ENCODE data around the gene GPER1. TPM values are rescaled to one million over a fixed set of nuclear protein-coding genes. Genes with fewer than 3 reads are reported as not detected.
"Not testable (repeated sequence)": the region's sequence is repeated elsewhere in the genome, so short reads cannot be mapped to it uniquely, and the experiment has no call there.

The GPER1 gene
- total RNA-seq, 1 donor from 2014 or later, result 1.2 TPM

DNA sequence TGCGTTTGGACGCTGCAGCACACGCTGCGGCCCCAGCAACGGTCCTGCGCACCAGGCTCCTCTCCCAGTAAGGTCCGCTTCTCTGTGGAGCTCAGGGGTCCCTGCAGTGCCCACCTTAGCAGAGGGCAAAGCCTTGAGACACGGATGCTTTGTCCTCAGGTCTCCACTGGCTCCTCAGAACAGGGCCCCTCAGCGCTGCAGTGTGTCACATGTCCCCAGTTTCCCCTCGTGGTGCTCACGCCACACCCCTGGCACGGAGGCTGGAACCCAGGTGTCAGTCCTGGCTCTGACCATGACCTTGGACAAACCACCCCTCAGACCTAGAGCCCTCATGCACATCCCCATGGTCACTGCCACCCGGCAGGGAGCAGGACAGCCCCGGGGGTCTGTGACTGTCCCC is 19.9 kb upstream of the GPER1 start:
- DNase-seq (ENCODE audit: low read depth in 2 of 2), result no peak

DNA sequence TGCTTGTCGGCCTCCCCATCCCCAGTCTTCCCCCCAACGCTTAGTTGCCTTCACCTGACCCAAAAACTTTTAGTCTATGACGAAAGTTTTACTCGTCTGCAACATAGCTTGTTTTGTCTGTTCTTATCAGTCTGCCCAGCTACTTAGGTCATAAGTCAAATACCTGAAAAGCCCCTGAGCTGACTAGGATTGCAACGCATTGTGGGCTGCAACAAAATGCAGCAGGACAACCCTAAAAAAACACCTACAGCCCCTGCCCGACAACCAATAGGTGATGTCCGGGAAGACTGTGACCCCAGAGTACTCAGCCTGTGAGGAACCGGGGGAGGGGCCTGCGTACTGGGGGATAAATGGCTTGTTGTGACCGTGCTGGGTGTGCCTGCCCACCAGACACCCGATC is 19.3 kb upstream of the GPER1 start:
- no peak for DNase-seq (ENCODE audit: low read depth in 2 of 2)

GRCh38 chr7:1070544-1071011 is 17.3 kb upstream of the GPER1 start:
- DNase-seq (ENCODE audit: low read depth in 2 of 2), result no peak

DNA sequence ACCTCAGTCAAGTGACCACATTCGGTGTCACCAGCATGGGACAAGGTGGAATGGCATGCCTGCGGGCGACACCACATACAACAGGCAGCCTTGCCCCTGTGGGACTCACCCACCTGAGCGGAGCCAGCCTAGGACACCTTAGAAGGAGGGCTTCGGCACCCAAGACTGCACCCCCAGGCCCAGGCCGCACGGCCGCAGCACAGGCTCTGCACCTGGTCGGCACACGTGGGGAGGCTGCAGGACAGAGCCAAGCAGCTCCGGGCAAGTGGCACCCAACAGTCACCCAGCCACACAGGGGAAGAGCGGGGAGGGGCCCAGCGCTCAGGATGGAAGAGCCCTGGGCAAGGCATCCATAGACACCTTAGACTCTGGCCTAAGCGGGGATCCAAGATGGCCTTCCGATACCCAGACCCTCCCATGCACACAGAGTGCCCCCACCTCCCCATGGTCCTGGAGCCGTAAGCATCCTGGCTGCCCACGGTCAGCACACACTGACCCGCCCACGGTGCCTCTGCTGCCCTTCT is 16.1 kb upstream of the GPER1 start:
- no peak for DNase-seq (ENCODE audit: low read depth in 2 of 2)

- no peak for DNase-seq (ENCODE audit: low read depth in 2 of 2)
Observed at GRCh38 chr7:1073142-1073977, 14.6 kb upstream of the GPER1 start.

DNA sequence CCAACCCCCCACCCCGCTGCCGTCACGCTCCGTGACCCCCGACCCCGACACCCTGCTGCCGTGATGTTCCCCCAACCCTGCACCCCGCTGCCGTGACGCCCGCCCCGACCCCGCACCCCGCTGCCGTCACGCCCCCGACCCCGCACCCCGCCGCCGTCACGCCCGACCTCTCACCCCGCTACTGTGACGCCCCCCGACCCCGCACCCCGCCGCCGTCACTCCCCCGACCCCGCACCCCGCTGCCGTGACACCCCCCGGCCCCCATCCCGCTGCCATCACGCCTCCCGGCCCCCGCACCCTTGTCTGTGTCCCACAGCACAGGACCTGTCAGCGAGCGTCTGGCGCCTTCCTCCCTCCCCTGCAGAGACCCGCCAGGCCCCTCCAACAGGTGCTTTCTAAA is 13.9 kb upstream of the GPER1 start:
- DNase-seq (ENCODE audit: low read depth in 2 of 2), result not testable (repeated sequence)

- DNase-seq (ENCODE audit: low read depth in 2 of 2), result no peak
Observed at GRCh38 chr7:1074593-1075431, 13.1 kb upstream of the GPER1 start.

DNA sequence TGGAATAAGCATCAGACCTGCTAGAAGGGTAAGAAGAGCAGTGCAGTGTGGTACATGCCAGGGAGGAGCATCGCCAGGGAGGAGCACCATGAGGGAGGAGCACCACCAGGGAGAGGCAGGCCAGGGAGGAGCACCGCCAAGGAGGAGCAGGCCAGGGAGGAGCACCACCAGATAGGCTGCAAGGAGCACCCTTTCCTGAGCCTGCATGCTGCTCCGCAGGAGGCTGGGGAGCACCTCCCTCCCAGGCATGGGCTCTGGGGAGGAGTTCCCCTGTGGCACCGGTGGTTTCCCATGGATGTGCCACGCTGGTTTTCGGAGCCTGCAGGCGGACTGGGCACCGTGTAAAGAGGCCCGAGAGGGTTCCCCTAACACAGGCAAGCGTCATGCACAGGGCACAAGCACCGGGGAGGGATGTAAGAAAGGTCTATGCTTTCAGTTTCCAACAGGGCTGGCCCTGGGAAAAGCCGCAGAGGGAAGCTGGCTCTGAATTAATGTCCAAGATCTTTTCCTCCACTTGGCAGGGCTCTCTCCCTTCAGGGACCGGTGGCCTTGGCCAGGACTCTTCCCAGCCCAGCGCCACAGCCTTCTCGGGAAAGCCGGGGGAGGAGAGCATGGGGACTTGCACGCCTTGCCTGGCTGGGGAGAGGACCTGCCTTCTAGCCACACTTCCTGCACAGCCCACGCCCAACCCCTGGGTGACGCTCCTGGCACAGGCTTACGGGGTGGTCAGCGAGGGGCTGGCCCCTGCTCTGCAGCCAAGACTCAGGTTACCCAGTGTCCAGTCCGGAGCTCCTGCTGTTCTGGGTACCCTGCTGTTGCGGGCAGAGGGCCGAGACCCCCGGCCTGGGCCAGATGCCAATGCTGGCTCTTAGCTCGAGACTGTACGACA is 11.5 kb upstream of the GPER1 start:
- DNase-seq (ENCODE audit: low read depth in 2 of 2), result peak in 1 of 2 donors; percentile 41

DNA sequence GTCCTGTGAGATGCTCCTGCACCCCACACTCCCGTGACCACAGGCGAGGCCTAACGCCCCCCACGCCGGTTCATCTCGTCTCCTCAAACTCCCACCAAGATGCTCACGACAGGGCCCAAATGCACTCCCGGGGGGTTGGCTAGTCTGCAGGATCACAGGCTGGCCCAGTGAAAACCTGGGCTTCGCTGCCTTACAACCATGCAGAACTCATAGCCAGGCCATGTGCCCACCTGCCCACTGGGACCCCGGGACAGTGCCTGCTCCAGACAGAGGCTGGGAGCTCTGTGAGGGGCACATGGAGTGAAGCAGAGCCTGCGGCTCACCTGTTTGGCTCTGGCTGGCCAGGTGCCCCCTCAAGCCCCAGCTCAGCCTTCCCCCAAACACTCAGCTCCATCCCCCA is 9.4 kb upstream of the GPER1 start:
- no peak for DNase-seq (ENCODE audit: low read depth in 2 of 2)

- DNase-seq (ENCODE audit: low read depth in 2 of 2), result no peak
Observed at GRCh38 chr7:1078985-1079384, 8.9 kb upstream of the GPER1 start.

DNA sequence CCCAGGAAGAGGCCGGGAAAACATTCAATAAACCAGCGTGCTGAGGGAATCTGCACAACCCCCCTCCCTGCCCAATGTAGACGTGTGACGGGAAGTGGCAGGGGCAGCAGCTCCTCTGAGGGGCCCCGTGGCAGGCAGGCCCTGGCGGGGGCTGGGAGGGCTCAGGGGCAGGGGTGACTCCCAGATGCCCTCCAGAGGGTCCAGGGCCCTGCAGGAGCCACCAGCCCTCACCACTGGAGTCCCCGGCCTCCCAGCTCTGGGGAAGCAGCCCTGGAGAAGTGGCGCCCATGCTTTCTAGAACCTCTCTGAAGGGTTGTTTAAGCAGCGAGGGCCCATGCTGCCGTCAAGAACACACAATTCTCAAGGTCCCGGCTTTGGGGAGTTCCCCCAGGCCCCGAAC is 8.4 kb upstream of the GPER1 start:
- no peak for DNase-seq (ENCODE audit: low read depth in 2 of 2)

GRCh38 chr7:1080252-1080920 is 7.5 kb upstream of the GPER1 start:
- no peak for DNase-seq (ENCODE audit: low read depth in 2 of 2)

DNA sequence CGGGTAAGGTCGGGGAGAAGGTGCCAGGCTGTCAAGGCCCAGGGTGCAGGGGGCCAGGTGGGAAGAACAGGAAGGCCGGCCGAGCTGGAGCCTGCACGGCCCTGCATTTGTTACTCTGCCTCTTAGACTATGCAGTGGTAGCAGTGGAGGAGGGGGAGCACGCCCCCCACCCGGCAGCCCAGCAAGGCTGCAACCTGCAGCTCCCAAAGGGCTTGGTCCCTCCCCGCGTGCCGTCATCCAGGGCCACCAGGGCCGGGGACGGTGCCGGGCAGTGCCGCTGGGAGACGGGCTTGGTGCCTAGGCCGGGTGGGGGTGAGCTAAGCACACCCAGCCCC is 7.0 kb upstream of the GPER1 start:
- no peak for DNase-seq (ENCODE audit: low read depth in 2 of 2)

- DNase-seq (ENCODE audit: low read depth in 2 of 2), result no peak
Observed at GRCh38 chr7:1081336-1081735, 6.6 kb upstream of the GPER1 start.

DNA sequence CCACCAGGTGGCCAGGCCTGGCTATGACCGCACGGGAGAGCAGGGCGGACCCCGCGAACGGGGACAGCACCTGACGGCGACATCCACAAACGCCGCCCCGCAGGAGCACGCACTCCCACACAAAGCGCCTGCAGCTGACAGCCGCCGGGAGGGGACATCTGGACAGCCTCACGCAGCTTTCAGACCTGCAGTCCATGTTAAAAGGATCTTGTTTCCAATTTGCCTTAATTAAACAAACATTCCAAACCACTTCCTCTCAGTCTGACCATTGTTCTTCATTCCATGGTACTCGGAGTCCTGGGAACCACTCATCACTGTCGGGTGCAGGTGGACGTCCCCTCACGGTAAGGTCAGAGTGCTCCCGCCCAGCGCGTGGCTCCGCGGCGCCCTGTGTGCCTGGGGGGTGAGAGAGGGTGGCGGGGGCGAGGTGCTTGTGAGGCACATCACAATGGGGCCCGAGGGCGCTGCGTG is 5.9 kb upstream of the GPER1 start:
- peak; percentile 36 to 85 for DNase-seq (ENCODE audit: low read depth in 2 of 2)

GRCh38 chr7:1083729-1084657 is 3.9 kb upstream of the GPER1 start:
- DNase-seq (ENCODE audit: low read depth in 2 of 2), result peak; percentile 40 to 45

GRCh38 chr7:1085266-1085665 is 2.6 kb upstream of the GPER1 start:
- DNase-seq (ENCODE audit: low read depth in 2 of 2), result no peak

DNA sequence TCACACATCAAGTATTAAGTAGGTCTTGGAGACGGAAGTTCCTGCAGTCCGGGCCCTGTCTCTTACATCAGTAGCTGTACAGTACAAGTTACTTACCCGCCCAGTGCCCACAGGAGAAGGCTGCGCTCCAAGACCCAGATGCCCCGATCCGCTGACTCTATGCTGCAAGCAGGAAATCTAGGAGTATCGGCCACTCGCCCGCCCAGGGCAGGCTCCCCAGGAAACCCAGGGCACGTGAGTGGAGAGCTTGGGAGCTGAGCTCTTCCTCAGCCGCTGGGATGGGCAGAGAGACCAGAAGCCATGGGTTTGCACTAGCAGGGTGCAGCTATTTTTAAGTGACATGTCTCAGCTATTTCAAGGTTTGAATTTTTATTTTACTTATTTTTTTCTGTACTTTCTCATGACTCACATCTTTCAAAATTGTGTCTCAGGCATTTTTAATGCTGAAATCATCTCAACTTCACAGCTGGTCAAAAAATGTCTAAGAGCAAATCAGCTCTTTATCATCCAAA is 1.9 kb upstream of the GPER1 start:
- DNase-seq (ENCODE audit: low read depth in 2 of 2), result peak in 1 of 2 donors; percentile 61

All from lung microvascular endothelial cell (primary cell).